SK-N-SH (cell line): Measurements from ENCODE around the gene TMEM213.

ENCODE experiments used
- CTCF ChIP-seq: fragments of 200-600 bp; sonication (generic); IDR thresholded peaks from 2 replicates; pipeline ENCODE4 v1.6.1; 2017; ENCODE audit warnings: antibody characterized with exemption, mild to moderate bottlenecking, moderate library complexity
- POLR2AphosphoS5 ChIP-seq: IDR thresholded peaks from 2 replicates; pipeline ENCODE4 v1.6.1; 2012; ENCODE audit warnings: low read depth, low read length
- SIN3A ChIP-seq: IDR thresholded peaks from 2 replicates; pipeline ENCODE4 v1.6.1; 2012; ENCODE audit warnings: low read depth, mild to moderate bottlenecking, low read length, moderate library complexity, borderline replicate concordance

- TF ChIP-seq SIN3A (no peak), CTCF (no peak), POLR2AphosphoS5 (no peak)
These were observed 71.6 kb downstream of the TMEM213 start for GRCh38 chr7:138869353-138869752.
